HCT116 (cell line): ENCODE results near the gene SUFU. TPM values are rescaled to one million over a fixed set of nuclear protein-coding genes. Genes with fewer than 3 reads are reported as not detected.

Experiments
- ATAC-seq: fragments of 200-7000 bp; cut with Tn5 transposase; 2 replicates; pipeline ENCODE4 v1.9.1; 2020; ENCODE audit warnings: mild to moderate bottlenecking, moderate library complexity
- BruUV-seq: library from RNA; stranded (reverse); fragments of 400-500 nt; replicated peaks from 2 replicates; lab custom pipeline; 2021; lab: Mats Ljungman, UMichigan
- CTCF ChIA-PET: fragments of 300-600 bp; sonication (Branson Sonifier 250); formaldehyde crosslinking; loops from one replicate; lab custom pipeline; 2021; ENCODE audit warnings: antibody characterized with exemption; lab: Charles Lee
- POLR2A ChIA-PET: fragments of 300-600, 350-600 bp; sonication (Branson Sonifier 250); formaldehyde crosslinking; loops from one replicate; lab custom pipeline; 2021; ENCODE audit warnings: antibody characterized with exemption; lab: Charles Lee
- RAD21 ChIA-PET, 2 experiments: fragments of 300-600 bp; sonication (Branson Sonifier 250); formaldehyde crosslinking; loops; one replicate each; lab custom pipeline; 2023; ENCODE audit warnings: low total read pairs in 2 of 2; ENCODE audit not compliant: uncharacterized antibody in 2 of 2, unreplicated experiment in 2 of 2, low non-redundant PET in 1 of 2; lab: Charles Lee
- DNase-seq: peaks from one replicate; pipeline ENCODE4 v3.0.0-alpha.2; 2010; ENCODE audit warnings: low read depth, low spot score
- H2AFZ ChIP-seq: fragments of 200-600 bp; shearing (Covaris generic), sonication (generic); 2 replicates; pipeline ENCODE4 v1.6.1; 2017; ENCODE audit warnings: low read depth, mixed run types, mixed read lengths, antibody characterized with exemption, low read length; ENCODE audit not compliant: poor library complexity, severe bottlenecking
- H3K27ac ChIP-seq: 2 replicates; pipeline ENCODE4 v1.5.1; 2012; ENCODE audit warnings: low read depth, low read length
- H3K27me3 ChIP-seq: fragments of 200-600 bp; sonication (generic); 2 replicates; pipeline ENCODE4 v1.6.1; 2016; ENCODE audit warnings: mixed run types, low read length, mixed read lengths; ENCODE audit not compliant: insufficient read depth
- H3K36me3 ChIP-seq, 2 experiments: fragments of 200-500 bp in 1 of 2; fragments of 200-600 bp in 1 of 2; sonication (Bioruptor generic) in 1 of 2; sonication (generic) in 1 of 2; 2 replicates each; pipeline versions ENCODE4 v1.5.1 to v1.6.1; 2014 to 2016; ENCODE audit warnings: low read length in 2 of 2, inconsistent platforms in 1 of 2, mixed read lengths in 1 of 2, mixed run types in 1 of 2; ENCODE audit not compliant: insufficient read depth in 2 of 2, control insufficient read depth in 1 of 2
- H3K4me1 ChIP-seq, 2 experiments: fragments of 200-600 bp in 1 of 2; sonication (generic) in 1 of 2; 2 replicates each; pipeline versions ENCODE4 v1.5.1 to v1.6.1; 2012 to 2017; ENCODE audit warnings: low read length in 2 of 2, inconsistent platforms in 1 of 2, mild to moderate bottlenecking in 1 of 2, mixed read lengths in 1 of 2, mixed run types in 1 of 2, moderate library complexity in 1 of 2; ENCODE audit not compliant: insufficient read depth in 2 of 2, control insufficient read depth in 1 of 2
- H3K4me2 ChIP-seq: fragments of 200-600 bp; sonication (generic); 2 replicates; pipeline ENCODE4 v1.6.1; 2017; ENCODE audit warnings: mixed run types, low read length, mixed read lengths
- H3K4me3 ChIP-seq, 2 experiments: fragments of 200-600 bp in 1 of 2; sonication (generic) in 1 of 2; replicated peaks in 1 of 2; 2 replicates each; pipeline ENCODE4 v1.5.1; 2011 to 2016; ENCODE audit warnings: low read length in 2 of 2, control low read depth in 1 of 2, low read depth in 1 of 2, mild to moderate bottlenecking in 1 of 2, mixed read lengths in 1 of 2, mixed run types in 1 of 2
- H3K79me2 ChIP-seq: fragments of 200-600 bp; sonication (generic); 2 replicates; pipeline ENCODE4 v1.6.1; 2017; ENCODE audit warnings: mild to moderate bottlenecking, mixed run types, low read length, moderate library complexity, mixed read lengths; ENCODE audit not compliant: insufficient read depth
- H3K9ac ChIP-seq: fragments of 200-600 bp; sonication (generic); 2 replicates; pipeline ENCODE4 v1.6.1; 2016; ENCODE audit warnings: low read length, mixed read lengths
- H3K9me2 ChIP-seq: fragments of 200-600 bp; sonication (generic), shearing (Covaris generic); 2 replicates; pipeline ENCODE4 v1.6.1; 2017; ENCODE audit warnings: mixed run types, mild to moderate bottlenecking, moderate library complexity; ENCODE audit not compliant: insufficient read depth
- H3K9me3 ChIP-seq, 2 experiments: fragments of 200-500 bp in 1 of 2; fragments of 200-600 bp in 1 of 2; sonication (Bioruptor generic) in 1 of 2; sonication (generic) in 1 of 2; 2 replicates each; pipeline ENCODE4 v1.6.1; 2014 to 2017; ENCODE audit warnings: low read length in 2 of 2, mixed read lengths in 2 of 2, inconsistent platforms in 1 of 2, low read depth in 1 of 2, mild to moderate bottlenecking in 1 of 2, mixed run types in 1 of 2, moderate library complexity in 1 of 2; ENCODE audit not compliant: control insufficient read depth in 1 of 2, insufficient read depth in 1 of 2
- H4K20me1 ChIP-seq: fragments of 200-600 bp; sonication (generic), shearing (Covaris generic); 2 replicates; pipeline ENCODE4 v1.6.1; 2017; ENCODE audit warnings: mixed run types, mild to moderate bottlenecking, moderate library complexity; ENCODE audit not compliant: insufficient read depth
- CTCF ChIP-seq, 3 experiments: fragments of 200-600 bp in 1 of 3; sonication (generic) in 1 of 3; IDR thresholded peaks in 2 of 3; conservative IDR thresholded peaks in 1 of 3; 2 replicates each; pipeline ENCODE4 v1.5.1; 2012 to 2017; ENCODE audit warnings: low read depth in 2 of 3, low read length in 2 of 3, antibody characterized with exemption in 1 of 3, borderline replicate concordance in 1 of 3, control low read depth in 1 of 3, mild to moderate bottlenecking in 1 of 3, mixed read lengths in 1 of 3, mixed run types in 1 of 3, moderate library complexity in 1 of 3; ENCODE audit not compliant: insufficient read depth in 1 of 3
- RAD21 ChIP-seq: IDR thresholded peaks from 2 replicates; pipeline ENCODE4 v1.6.1; 2012; ENCODE audit warnings: low read depth, mild to moderate bottlenecking
- ZFX ChIP-seq: fragments of 450-650 bp; IDR thresholded peaks from 2 replicates; pipeline ENCODE4 v1.6.1; 2017
- intact Hi-C: fragments of 100-400 bp; cut with micrococcal nuclease; formaldehyde crosslinking; loops from 2 replicates; pipeline ENCODE4 v1.10.0; 2022
- total RNA-seq: library from RNA; stranded (reverse); gene quantifications from one replicate; pipeline ENCODE4 v1.2.1, GENCODE V29; 2021; ENCODE audit not compliant: unreplicated experiment

SUFU gene
- total RNA-seq, 1 experiment from 2014 or later = 18.8 TPM

DNA sequence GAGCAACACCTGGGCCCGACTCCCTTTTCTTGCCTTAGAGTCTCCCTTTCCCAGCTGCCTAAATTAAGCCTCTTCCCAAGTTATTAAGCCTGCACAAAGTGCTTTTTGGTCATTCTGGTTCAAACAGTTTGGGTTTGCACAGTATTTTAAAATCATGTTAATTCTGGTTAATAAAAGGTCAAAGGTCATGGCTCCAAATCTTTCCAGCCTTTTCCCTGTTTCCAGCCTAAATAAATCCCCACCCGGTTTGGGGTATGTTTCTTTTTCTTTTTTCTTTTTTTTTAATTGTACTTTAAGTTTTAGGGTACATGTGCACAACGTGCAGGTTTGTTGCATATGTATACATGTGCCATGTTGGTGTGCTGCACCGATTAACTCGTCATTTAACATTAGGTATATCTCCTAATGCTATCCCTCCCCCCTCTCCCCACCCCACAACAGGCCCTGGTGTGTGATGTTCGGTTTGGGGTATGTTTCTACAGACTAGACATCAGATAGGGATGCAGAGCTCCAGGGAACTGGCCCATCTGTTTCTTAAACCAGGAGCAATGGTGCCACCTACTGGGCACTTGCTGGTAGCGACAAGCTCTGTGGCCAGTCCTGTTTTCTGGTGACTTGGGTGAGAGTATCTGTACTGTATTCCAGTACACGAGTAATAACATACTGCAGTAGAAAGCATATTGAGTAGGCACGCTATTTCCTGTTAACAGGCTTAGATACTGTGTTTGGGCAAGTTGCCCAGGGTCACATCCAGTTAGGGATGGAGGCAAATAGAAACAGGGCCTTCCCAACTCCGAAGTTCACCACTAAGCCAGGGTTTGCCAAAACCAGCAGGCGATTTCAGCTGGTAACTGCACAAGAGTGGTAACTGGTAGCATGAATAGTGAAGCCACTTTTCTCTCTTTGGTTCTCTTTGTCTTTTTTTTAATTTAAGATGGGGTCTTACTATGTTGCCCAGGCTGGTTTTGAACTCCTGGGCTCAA, 80.0 kb downstream of the SUFU start:
- no peak overlapping the region for H3K27ac ChIP-seq

More for the DNA sequence above, 80.0 kb downstream of the SUFU start:
- POLR2A ChIA-PET = interaction anchor here (1.0 kb wide), 2 partner anchors 80 to 352 kb away, joined by 3 to 5 read pairs; partner anchors contain the start of gene SUFU
- Histone ChIP-seq H3K36me3 (no peaks in the 10 kb centered on the region), H3K4me1 (peaks cover 0 to 3% of the 10 kb centered on the region in 2 experiments; a peak in 1 of 4 replicates), H4K20me1 (no peaks in the 10 kb centered on the region), H3K79me2 (no peaks in the 10 kb centered on the region), H2AFZ (no peak overlapping the region), H3K27me3 (no peaks in the 10 kb centered on the region), H3K9ac (no peak overlapping the region), H3K4me2 (no peak overlapping the region), H3K9me2 (no peaks in the 10 kb centered on the region), H3K9me3 (no peaks in the 10 kb centered on the region), H3K4me3 (no peak overlapping the region)
- BruUV-seq = no TSS peak
- CTCF ChIA-PET = interaction anchor here (0.6 to 3.8 kb wide), 51 partner anchors 8 to 414 kb away, joined by 3 to 103 read pairs (median 4); partner anchors contain the start of genes ACTR1A, C10orf95, FBXL15 and NFKB2
- RAD21 ChIA-PET = interaction anchor here (0.6 to 1.5 kb wide), 17 partner anchors 23 to 414 kb away, joined by 3 to 10 read pairs (median 4); partner anchors contain the start of genes ACTR1A (in 2 of the 2), SUFU (in 2 of the 2) and C10orf95 (in 1 of the 2)
- DNase-seq = peak; percentile 87
- TF ChIP-seq CTCF (IDR thresholded peaks at IDR 0.05 in 2 of 3, conservative IDR thresholded peaks at IDR 0.05 in 1 of 3; ENCODE audit: borderline replicate concordance in 1 of 3, insufficient read depth in 1 of 3, low read depth in 2 of 3, low read length in 2 of 3) = peak; percentile 85 to 98 (median 96)
- TF ChIP-seq RAD21 = peak; percentile 97
- TF ChIP-seq ZFX = no peak
- peak; percentile 100 for ATAC-seq
- intact Hi-C loops = loop anchor here (1.0 to 2.0 kb wide), 4 partner anchors 80 to 415 kb away; partner anchors contain the start of genes NFKB2 and SUFU
